NCI-H69 (cell line): Measurements from ENCODE around the gene CHMP2A.
"Not testable (repeated sequence)": the region's sequence is repeated elsewhere in the genome, so short reads cannot be mapped to it uniquely, and the experiment has no call there.

Experiments
- DNase-seq: peaks from one replicate; lab custom pipeline; 2025; lab: John Stamatoyannopoulos, UW

Gene CHMP2A

DNA sequence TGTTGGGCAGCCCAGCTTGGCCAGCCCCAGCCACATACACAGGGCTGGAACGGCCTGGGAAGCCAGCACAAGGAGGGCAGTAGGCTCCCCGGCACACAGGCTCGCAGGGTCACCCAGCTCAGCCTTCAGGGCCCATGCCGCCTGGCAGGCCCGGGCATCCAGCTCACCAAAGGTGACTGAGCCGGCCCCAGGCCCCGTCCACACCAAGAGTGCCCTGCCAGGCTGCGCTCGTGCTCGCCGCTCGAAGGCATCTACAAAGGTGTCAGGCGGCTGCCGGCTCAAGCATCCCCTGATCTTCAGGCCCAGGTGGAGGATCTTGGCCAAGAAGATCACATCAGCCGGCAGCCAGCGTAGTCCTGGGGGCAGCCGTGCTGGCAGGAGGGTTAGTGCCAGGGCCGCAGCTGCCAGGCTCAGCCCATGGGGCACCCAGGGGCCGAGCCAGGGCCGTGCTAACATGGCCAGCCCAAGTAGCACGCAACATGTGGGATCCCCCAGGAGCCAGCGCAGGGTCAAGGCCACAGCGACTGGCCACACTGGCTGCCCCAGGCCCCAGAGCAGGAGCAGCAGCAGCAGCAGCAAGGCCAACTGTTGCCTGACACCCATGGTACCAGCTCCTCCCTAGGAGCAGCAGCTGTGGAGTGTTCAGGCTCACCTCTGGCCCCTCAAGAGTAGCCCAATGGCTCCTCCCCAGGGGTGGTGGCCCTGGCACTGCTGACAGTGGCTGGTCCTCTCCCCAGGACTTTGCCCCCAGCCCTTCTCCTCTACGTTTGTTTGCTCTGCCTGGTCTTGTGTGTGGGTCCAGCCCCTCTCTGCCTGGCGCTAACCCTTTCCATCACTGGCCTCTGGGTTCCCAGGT, 43.3 kb downstream of the CHMP2A start, which contains the start of gene SLC27A5:
TSS of gene SLC27A5 (minus strand) at position 640 of the 856 bp plus-strand sequence. CDS start at position 603, 37 bp downstream.
- no peak for DNase-seq

DNA sequence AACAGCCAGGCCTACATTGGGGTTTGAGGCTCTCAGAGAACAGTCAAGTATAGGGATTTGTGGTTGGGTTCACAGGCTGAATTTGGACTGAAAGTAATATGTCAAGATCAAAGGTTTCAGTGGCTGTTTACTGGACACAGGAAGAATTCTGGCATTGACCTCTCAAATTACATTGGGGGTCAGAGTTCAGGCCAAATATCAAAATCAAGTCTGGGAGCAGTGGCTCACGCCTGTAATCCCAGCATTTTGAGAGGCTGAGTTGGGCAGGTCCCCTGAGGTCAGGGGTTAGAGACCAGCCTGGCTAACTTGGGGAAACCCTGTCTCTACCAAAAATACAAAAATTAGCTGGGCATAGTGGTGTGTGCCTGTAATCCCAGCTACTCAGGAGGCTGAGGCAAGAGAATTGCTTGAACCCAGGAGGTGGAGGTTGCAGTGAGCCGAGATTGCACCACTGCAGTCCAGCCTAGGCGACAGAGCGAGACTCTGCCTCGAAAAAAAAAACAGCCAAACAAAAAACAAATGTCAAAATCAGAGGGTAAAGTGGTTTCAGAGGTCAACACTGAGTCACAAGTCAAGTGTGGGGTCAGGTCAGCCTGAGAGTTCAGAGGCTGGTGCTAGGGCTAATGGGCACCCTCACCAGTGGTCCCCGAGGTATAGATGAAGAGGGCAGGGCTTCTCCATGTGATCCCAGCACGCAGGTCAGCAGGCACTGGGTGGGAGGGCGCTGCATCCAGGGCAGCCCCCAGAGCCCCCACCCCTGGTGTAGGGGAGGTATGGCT, 44.6 kb downstream of the CHMP2A start:
- no peak for DNase-seq

DNA sequence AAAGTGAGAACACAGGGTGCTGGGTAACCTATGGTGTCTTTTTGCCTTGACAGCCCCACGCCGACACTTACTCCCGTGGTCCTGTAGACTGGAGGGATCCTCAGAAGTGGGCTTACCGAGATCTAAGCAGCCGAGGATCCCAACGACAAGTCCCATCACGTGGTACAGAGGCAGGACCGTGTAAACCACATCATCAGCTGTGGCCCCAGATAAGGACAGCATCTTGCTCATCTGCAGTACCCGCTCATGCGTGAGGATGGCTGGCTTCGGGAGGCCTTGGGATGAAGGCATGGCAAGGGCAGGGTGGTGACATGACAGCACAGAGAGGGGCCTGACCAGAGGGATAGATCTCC, 45.2 kb downstream of the CHMP2A start:
- DNase-seq, result no peak

DNA sequence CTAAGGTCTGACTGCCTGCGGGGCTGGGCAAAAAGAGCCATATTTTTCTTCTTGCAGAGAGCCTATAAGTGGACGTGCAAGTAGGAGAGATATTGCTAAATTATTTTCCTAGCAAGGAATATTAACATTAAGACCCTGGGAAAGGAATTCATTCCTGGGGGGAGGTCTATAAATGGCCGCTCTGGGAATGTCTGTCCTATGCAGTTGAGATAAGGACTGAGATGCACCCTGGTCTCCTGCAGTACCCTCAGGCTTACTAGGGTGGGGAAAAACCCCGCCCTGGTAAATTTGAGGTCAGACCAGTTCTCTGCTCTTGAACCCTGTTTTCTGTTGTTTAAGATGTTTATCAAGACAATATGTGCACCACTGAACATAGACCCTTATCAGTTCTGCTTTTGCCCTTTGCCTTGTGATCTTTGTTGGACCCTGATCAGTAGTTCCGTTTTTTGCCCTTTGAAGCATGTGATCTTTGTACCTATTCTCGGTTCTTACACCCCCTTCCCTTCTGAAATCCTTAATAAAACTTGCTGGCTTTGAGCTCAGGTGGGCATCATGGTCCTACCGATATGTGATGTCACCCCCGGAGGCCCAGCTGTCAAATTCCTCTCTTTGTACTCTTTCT, 47.2 kb downstream of the CHMP2A start:
- DNase-seq, result not testable (repeated sequence)
